ENCODE measurements around the gene CCDC159.

DNA sequence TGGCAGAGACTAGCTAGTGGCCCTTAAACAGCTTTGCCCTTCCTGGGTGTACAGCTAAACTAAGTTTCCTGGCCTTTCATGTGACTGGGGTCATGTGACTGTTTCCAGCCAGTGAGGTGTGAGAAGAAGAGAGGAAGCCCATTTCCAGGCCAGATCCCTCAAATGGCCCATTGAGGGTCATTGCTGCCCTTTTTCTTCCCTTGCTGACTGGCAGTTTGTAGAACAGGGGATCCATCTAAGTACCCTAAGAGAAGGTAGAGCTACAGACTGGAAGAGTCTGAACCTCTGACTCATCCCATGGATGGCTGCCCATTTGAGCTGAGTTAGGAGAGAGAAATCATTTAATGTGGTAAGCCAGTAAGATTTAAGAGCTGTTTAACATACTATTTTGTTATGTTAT is 30.9 kb downstream of the CCDC159 start:
- TF ChIP-seq CTCF (IDR thresholded peaks at IDR 0.05): no peak
- TF ChIP-seq POLR2A (IDR thresholded peaks at IDR 0.05): no peak
